ENCODE measurements around the gene WNT3.
A peak's percentile ranks its signal among the peaks of the same experiment; 100 is the strongest.

Gene WNT3

GRCh38 chr17:46834846-46835245, 16.4 kb upstream of the WNT3 start:
- DNase-seq, result no peak

GRCh38 chr17:46833840-46834208, 15.3 kb upstream of the WNT3 start:
- DNase-seq, result no peak

- no peak for DNase-seq
These were observed 14.7 kb upstream of the WNT3 start for GRCh38 chr17:46832945-46833839.

- no peak for DNase-seq
These were observed 13.9 kb upstream of the WNT3 start for GRCh38 chr17:46832331-46832821.

GRCh38 chr17:46831573-46832330, 13.3 kb upstream of the WNT3 start:
- no peak for DNase-seq

GRCh38 chr17:46827274-46827673, 8.8 kb upstream of the WNT3 start:
- DNase-seq, result no peak

GRCh38 chr17:46826116-46826515, 7.6 kb upstream of the WNT3 start:
- no peak for DNase-seq

- DNase-seq, result no peak
These were observed 5.2 kb upstream of the WNT3 start for GRCh38 chr17:46823657-46824056.

- peak; percentile 19 to 26 for DNase-seq
These were observed 4.0 kb upstream of the WNT3 start for GRCh38 chr17:46822388-46822921.

GRCh38 chr17:46821482-46822387, 3.2 kb upstream of the WNT3 start:
- DNase-seq, result no peak

GRCh38 chr17:46820592-46821450, 2.3 kb upstream of the WNT3 start:
- DNase-seq, result no peak

- DNase-seq, result no peak
These were observed 1.4 kb upstream of the WNT3 start for GRCh38 chr17:46819906-46820351.

- DNase-seq, result no peak
These were observed 702 bp upstream of the WNT3 start for GRCh38 chr17:46818929-46819859.

GRCh38 chr17:46817901-46818209, 637 bp downstream of the WNT3 start:
- DNase-seq, result no peak

GRCh38 chr17:46817151-46817900, 1.2 kb downstream of the WNT3 start:
- no peak for DNase-seq

- DNase-seq, result no peak
These were observed 2.8 kb downstream of the WNT3 start for GRCh38 chr17:46815474-46816353.

- DNase-seq, result no peak
These were observed 4.0 kb downstream of the WNT3 start for GRCh38 chr17:46814446-46814845.

- no peak for DNase-seq
These were observed 4.6 kb downstream of the WNT3 start for GRCh38 chr17:46813920-46814319.
